DND-41 (cell line): ENCODE data around the gene SH2D4B.

ENCODE experiments used
- EZH2 ChIP-seq: IDR thresholded peaks from 3 replicates; pipeline ENCODE4 v1.6.1; 2012; ENCODE audit warnings: borderline replicate concordance, low read depth, mild to moderate bottlenecking, moderate library complexity, low read length, inconsistent platforms; ENCODE audit not compliant: severe bottlenecking
- TF ChIP-seq, protein P1 (sequence below): IDR thresholded peaks from 2 replicates; pipeline ENCODE4 v1.5.1; 2012; ENCODE audit warnings: borderline replicate concordance, low read length, moderate library complexity, mild to moderate bottlenecking; ENCODE audit not compliant: poor library complexity, severe bottlenecking; ENCODE audit errors: extremely low read depth

DNA sequence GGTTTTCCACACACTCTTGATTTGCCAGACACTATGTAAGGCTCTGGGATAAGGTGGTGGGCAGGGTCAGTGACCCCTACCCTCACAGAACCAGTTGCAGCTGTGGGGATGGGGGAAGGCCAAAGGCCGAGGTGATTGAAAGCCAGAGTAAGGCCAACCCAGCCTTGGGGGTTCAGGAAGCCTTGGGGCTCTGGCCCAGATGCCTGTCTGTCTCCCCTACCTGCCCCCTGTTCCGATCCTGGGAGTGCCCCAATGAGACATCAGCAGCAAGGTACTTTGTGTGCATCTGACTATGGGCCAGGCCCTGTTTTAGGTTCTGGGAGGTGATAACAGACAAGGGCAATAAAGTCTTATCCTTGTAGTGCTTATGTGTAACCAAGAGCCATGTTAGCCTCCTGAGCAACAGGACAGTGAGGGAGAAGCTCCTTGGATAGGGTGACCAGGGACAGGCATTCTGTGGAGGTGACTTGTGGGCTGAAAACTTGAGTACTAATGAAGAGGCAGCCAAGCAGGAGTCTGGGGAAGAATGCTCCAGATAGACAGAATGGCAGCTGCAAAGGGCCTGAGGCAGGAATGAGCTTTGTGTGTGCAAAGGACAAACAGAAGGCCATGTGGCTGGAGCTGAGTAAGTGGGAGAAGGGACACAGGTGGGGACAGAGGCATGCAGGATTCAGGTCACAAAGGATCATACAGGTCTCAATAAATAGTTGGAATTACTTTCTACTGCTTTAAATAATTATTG lies 48.2 kb upstream of the SH2D4B start:
- TF ChIP-seq, protein P1, sequence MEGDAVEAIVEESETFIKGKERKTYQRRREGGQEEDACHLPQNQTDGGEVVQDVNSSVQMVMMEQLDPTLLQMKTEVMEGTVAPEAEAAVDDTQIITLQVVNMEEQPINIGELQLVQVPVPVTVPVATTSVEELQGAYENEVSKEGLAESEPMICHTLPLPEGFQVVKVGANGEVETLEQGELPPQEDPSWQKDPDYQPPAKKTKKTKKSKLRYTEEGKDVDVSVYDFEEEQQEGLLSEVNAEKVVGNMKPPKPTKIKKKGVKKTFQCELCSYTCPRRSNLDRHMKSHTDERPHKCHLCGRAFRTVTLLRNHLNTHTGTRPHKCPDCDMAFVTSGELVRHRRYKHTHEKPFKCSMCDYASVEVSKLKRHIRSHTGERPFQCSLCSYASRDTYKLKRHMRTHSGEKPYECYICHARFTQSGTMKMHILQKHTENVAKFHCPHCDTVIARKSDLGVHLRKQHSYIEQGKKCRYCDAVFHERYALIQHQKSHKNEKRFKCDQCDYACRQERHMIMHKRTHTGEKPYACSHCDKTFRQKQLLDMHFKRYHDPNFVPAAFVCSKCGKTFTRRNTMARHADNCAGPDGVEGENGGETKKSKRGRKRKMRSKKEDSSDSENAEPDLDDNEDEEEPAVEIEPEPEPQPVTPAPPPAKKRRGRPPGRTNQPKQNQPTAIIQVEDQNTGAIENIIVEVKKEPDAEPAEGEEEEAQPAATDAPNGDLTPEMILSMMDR: no peak
- no peak for TF ChIP-seq EZH2
